ENCODE data around the gene HUS1. TPM values are rescaled to one million over a fixed set of nuclear protein-coding genes. Genes with fewer than 3 reads are reported as not detected.
"Not testable (repeated sequence)": the region's sequence is repeated elsewhere in the genome, so short reads cannot be mapped to it uniquely, and the experiment has no call there.

The HUS1 gene
- total RNA-seq, 1 donor from 2014 or later = 33.8 TPM

DNA sequence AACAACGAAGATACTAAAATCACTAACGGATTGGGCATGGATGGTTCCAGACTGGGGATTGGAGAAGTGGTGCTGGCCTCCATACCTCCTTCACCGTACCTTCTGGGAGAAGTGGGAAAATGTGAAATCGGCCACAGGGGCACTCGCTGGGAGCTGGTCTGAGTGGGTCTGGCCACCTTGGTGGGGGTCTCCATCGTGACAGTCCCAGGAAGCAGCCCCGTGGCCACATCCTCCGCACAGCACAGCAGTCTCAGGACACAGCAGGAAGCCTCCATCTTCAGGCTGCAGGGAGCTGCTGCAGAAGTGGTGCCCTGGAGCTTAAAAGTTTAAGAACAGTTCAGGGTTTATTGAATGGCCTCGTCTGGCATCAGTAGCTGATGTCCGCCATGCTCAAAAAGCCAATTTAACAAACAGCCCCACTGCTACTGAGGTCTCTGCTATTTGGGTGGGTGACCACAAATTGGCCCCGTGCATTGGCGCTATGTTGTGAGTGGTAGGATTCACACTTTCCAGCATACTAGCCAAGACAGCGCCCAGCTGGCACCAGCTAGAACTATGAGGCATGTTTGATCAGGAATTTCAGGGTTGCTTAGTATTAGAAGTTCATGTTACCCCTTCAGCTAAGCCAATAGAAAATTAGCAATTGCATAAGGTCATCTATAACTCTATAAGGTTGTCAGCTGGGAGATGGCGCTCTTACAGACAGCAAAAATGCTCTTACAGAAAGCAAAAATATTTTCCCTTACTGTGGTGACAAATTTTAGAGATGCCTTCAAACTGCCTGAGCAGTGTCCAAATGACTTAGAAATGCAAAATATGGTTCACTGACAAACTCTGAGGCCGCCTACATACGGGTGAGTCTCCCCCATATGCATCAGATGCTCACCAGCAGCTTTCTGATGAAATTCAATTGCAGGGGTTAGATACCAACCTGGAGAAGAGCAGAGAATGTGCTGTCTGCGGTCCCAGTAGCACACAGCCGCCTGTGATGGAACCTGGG, 48.1 kb downstream of the HUS1 start:
- H3K9me3 Mint-ChIP-seq = no peaks in the 10 kb centered on the region
- H3K27ac Mint-ChIP-seq = no peak overlapping the region
- no peak for DNase-seq (ENCODE audit: low spot score)
- H3K4me3 Mint-ChIP-seq (ENCODE audit: low read depth) = no peak overlapping the region
- H3K36me3 Mint-ChIP-seq (ENCODE audit: low read depth) = no peaks in the 10 kb centered on the region
- H3K27me3 Mint-ChIP-seq (ENCODE audit: low read depth) = no peaks in the 10 kb centered on the region
- no peaks in the 10 kb centered on the region for H3K4me1 Mint-ChIP-seq (ENCODE audit: low read depth)
- intact Hi-C loops (cut with micrococcal nuclease) = no loop called here

DNA sequence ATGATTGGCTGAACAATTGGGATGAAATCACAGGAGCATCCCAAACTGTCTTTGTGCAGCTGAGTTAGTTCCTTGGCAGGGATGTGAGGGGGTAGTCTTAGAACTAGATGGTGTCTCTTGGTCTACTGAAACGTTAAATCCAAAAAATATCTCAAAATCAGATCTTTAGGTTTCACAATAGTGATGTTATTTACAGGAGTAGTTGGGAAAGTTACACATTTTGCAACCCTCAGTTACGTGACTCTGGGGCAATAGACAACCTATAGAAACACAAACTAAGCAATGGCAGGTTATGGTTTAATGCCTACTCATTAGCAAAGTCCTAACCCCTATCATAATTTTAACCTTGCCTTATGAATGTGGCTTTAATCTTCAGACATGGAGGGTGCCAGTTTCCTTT, 55.1 kb downstream of the HUS1 start:
- no peaks in the 10 kb centered on the region for H3K4me1 Mint-ChIP-seq (ENCODE audit: low read depth)
- intact Hi-C loops (cut with micrococcal nuclease) = no loop called here
- peaks cover 6% of the 10 kb centered on the region for H3K27me3 Mint-ChIP-seq (ENCODE audit: low read depth)
- H3K4me3 Mint-ChIP-seq (ENCODE audit: low read depth) = no peak overlapping the region
- H3K36me3 Mint-ChIP-seq (ENCODE audit: low read depth) = no peaks in the 10 kb centered on the region
- H3K9me3 Mint-ChIP-seq = no peaks in the 10 kb centered on the region
- H3K27ac Mint-ChIP-seq = no peak overlapping the region
- no peak for DNase-seq (ENCODE audit: low spot score)

DNA sequence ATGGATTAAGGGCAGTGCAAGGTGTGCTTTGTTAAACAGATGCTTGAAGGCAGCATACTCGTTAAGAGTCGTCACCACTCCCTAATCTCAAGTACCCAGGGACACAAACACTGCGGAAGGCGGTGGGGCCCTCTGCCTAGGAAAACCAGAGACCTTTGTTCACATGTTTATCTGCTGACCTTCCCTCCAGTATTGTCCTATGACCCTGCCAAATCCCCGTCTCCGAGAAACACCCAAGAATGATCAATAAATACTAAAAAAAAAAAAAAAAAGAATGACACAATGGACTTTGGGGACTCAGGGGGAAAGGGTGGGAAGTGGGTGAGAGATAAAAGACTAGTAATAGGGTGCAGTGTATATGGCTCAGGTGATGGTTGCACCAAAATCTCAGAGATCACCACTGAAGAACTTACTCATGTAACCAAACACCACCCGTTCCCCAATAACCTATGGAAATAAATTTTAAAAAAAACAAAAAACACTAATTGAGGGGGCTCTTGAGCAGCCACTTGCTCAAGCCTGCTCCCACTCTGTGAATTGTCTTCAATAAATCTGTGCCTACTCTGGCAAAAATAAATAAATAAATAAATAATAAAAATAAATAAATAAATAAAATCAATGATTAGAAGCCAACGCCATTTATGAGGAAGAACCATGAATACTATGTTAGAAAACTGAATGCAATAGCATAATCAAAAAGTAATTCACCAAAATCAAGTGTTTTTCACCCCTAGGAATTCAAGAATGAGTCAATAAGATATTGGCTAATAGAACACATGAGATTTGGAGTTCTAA, 56.1 kb downstream of the HUS1 start:
- H3K4me3 Mint-ChIP-seq (ENCODE audit: low read depth); H3K4me1 Mint-ChIP-seq (ENCODE audit: low read depth); H3K36me3 Mint-ChIP-seq (ENCODE audit: low read depth); H3K27ac Mint-ChIP-seq; DNase-seq (ENCODE audit: low spot score); H3K9me3 Mint-ChIP-seq; intact Hi-C loops (cut with micrococcal nuclease): not testable (repeated sequence)
- H3K27me3 Mint-ChIP-seq (ENCODE audit: low read depth) = peaks cover 13% of the 10 kb centered on the region

DNA sequence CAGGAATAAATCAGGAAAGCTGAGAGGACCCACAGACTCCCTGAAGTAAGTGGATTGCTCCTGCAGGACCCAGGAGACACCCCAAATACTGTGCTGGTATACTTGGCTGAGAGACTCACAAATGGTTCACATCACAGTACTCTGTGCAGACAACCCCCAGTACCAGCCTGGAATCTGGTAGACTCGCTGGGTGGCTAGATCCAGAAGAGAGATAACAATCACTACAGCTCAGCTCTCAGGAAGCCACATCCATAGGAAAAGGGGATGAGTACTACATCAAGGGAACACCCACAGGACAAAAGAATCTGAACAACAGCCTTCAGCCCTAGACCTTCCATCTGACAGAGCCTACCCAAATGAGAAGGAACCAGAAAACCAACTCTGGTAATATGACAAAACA, 62.9 kb downstream of the HUS1 start:
- not testable (repeated sequence) for H3K4me1 Mint-ChIP-seq (ENCODE audit: low read depth)
- H3K27me3 Mint-ChIP-seq (ENCODE audit: low read depth) = peaks cover 36% of the 10 kb centered on the region

DNA sequence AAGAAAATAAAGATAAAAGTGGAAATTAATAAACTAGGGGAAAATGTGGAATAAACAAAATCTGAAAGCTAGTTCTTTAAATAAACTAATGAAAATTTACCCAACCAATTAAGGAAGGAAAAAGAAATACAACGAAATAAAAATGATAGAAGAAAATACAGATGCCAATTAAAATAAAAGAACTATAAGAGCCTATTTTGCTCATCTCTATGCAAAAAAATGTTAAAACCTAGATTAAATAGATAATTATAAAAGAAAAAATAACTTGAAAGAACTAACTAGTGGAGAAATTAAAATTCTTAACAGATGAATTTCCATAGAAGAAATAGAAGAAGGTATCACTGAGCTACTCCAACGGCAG, 63.8 kb downstream of the HUS1 start:
- intact Hi-C loops (cut with micrococcal nuclease) = no loop called here
- H3K9me3 Mint-ChIP-seq = no peaks in the 10 kb centered on the region
- H3K36me3 Mint-ChIP-seq (ENCODE audit: low read depth) = no peaks in the 10 kb centered on the region
- H3K27me3 Mint-ChIP-seq (ENCODE audit: low read depth) = peaks cover 36% of the 10 kb centered on the region
- no peak overlapping the region for H3K27ac Mint-ChIP-seq
- no peak for DNase-seq (ENCODE audit: low spot score)
- H3K4me1 Mint-ChIP-seq (ENCODE audit: low read depth) = no peaks in the 10 kb centered on the region
- no peak overlapping the region for H3K4me3 Mint-ChIP-seq (ENCODE audit: low read depth)

More for the DNA sequence above, 62.9 kb downstream of the HUS1 start:
- H3K36me3 Mint-ChIP-seq (ENCODE audit: low read depth); H3K9me3 Mint-ChIP-seq; intact Hi-C loops (cut with micrococcal nuclease); H3K4me3 Mint-ChIP-seq (ENCODE audit: low read depth); H3K27ac Mint-ChIP-seq; DNase-seq (ENCODE audit: low spot score): not testable (repeated sequence)

DNA sequence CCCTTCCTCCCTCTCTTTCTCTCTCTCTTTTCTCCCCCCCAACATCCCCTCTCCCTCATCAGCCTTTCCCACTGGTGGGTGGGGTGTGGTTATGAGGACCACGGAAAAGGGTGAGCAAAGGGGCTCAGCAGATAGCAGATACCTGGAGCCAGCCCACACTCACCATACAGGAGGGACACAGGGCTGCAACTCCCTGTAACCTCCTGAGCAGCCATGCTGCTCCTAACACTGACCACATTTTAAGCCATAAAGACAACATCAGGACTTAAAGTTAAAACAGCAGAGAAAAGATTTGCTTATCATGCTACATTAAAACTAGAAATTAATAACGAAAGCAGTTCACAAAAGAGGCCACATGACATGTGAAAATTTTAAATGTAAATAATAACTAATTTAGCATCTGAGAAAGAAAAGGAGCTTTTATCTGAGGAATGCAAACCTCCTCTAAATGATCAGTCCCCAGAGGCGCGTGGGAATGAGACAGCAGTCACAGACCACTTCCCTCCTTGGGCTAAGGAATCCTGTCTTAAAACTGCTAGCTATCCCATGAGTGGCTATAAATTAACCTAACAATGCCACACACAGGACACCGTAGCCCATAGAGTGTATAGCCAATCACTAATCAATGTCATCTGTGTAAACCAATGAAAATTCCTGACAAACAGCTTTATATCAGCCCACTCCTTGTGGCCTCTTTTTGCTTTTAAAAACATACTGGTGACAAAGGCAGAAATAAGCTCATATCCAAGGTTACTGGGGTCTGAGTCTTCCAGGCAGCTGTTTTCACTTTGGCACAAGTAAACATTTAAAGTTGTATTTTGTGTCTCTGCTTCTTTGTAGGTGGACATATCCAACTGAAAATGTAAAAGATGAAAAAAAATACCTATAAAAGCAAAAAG, 64.4 kb downstream of the HUS1 start:
- H3K9me3 Mint-ChIP-seq = no peaks in the 10 kb centered on the region
- no peaks in the 10 kb centered on the region for H3K36me3 Mint-ChIP-seq (ENCODE audit: low read depth)
- H3K4me3 Mint-ChIP-seq (ENCODE audit: low read depth) = no peak overlapping the region
- no peaks in the 10 kb centered on the region for H3K4me1 Mint-ChIP-seq (ENCODE audit: low read depth)
- intact Hi-C loops (cut with micrococcal nuclease) = no loop called here
- H3K27me3 Mint-ChIP-seq (ENCODE audit: low read depth) = peaks cover 31% of the 10 kb centered on the region
- H3K27ac Mint-ChIP-seq = no peak overlapping the region
- DNase-seq (ENCODE audit: low spot score) = no peak

Other genes with a start within 250 kb of the HUS1 start
- gene PKD1L1, start 31.1 kb downstream of the HUS1 start, total RNA-seq = 0.11 and 1.1 TPM in 2 replicates
- not detected in 2 replicates for gene SUN3, start 49.5 kb upstream of the HUS1 start, total RNA-seq
- 0.11 and 0.18 TPM in 2 replicates for gene C7orf57, start 55.9 kb upstream of the HUS1 start, total RNA-seq
- gene UPP1, start 109.7 kb upstream of the HUS1 start, total RNA-seq = 48.9 and 52.9 TPM in 2 replicates
- 0.02 and 0.32 TPM in 2 replicates for gene ABCA13, start 191.8 kb upstream of the HUS1 start, total RNA-seq